K562 (cell line): ENCODE measurements around the gene FMC1. TPM values are rescaled to one million over a fixed set of nuclear protein-coding genes. Genes with fewer than 3 reads are reported as not detected.
A peak's percentile ranks its signal among the peaks of the same experiment; 100 is the strongest.

Source experiments
- ATAC-seq: fragments of 200-7000 bp; cut with Tn5 transposase; 3 replicates; pipeline ENCODE4 v1.9.1; 2020; ENCODE audit warnings: moderate library complexity
- BruUV-seq: library from RNA; stranded (reverse); fragments of 400-500 nt; replicated peaks from 2 replicates; lab custom pipeline; 2021; lab: Mats Ljungman, UMichigan
- CTCF ChIA-PET: fragments of 300-600 bp; formaldehyde crosslinking; extraction: SDS; loops from one replicate; lab custom pipeline; 2021; ENCODE audit warnings: low intra/inter-chr PET ratio; lab: Yijun Ruan, JAX
- POLR2A ChIA-PET: fragments of 300-600, 350-650 bp; sonication (Branson Sonifier 250); formaldehyde crosslinking; extraction: SDS; loops from one replicate; lab custom pipeline; 2021; ENCODE audit warnings: antibody characterized with exemption, inconsistent platforms; lab: Yijun Ruan, JAX
- DNase-seq, 4 experiments: peaks; one replicate each; pipeline versions ENCODE4 v3.0.0 to v3.0.0-alpha.2; 2011 to 2018; ENCODE audit warnings: low spot score in 3 of 4, mixed read lengths in 3 of 4; ENCODE audit errors: extremely low read depth in 1 of 4
- FAIRE-seq: peaks from 2 replicates; lab custom pipeline; 2011; peaks lifted over from hg19 to GRCh38; lab: Jason Lieb, UNC
- H2AFZ ChIP-seq: 2 replicates; pipeline ENCODE4 v1.6.0; 2011; ENCODE audit warnings: low read depth, low read length, control low read depth, inconsistent platforms
- H3K27ac ChIP-seq: fragments of 200-600 bp; 3 replicates; pipeline ENCODE4 v1.8.0; 2011; ENCODE audit warnings: low read depth, mild to moderate bottlenecking, control low read depth, inconsistent platforms, low read length, moderate library complexity, mixed read lengths; ENCODE audit errors: extremely low read depth
- H3K27me3 ChIP-seq, 2 experiments: fragments of 300-600 bp in 1 of 2; 2 replicates in 1 of 2; 3 replicates in 1 of 2; pipeline versions ENCODE4 v1.6.0 to v1.8.0; 2011; ENCODE audit warnings: inconsistent platforms in 2 of 2, low read length in 2 of 2, mild to moderate bottlenecking in 1 of 2, mixed read lengths in 1 of 2, moderate library complexity in 1 of 2; ENCODE audit not compliant: control insufficient read depth in 2 of 2, insufficient read depth in 2 of 2
- H3K36me3 ChIP-seq: fragments of 300-600 bp; 3 replicates; pipeline ENCODE4 v1.8.0; 2011; ENCODE audit warnings: mild to moderate bottlenecking, low read length, inconsistent platforms; ENCODE audit not compliant: control insufficient read depth, insufficient read depth
- H3K4me1 ChIP-seq, 2 experiments: fragments of 200-600 bp in 1 of 2; replicated peaks in 1 of 2; 2 replicates in 1 of 2; 3 replicates in 1 of 2; pipeline versions ENCODE4 v1.5.1 to v1.8.0; 2011; ENCODE audit warnings: inconsistent platforms in 2 of 2, low read length in 2 of 2, mild to moderate bottlenecking in 1 of 2, mixed read lengths in 1 of 2, moderate library complexity in 1 of 2; ENCODE audit not compliant: control insufficient read depth in 2 of 2, insufficient read depth in 2 of 2
- H3K4me2 ChIP-seq: 2 replicates; pipeline ENCODE4 v1.6.1; 2011; ENCODE audit warnings: low read length, control low read depth, inconsistent platforms, mixed read lengths; ENCODE audit not compliant: insufficient read depth
- H3K4me3 ChIP-seq: fragments of 200-600 bp; sonication (generic), shearing (Covaris generic); 2 replicates; pipeline ENCODE4 v1.5.1; 2016; ENCODE audit warnings: control low read depth, inconsistent platforms
- H3K79me2 ChIP-seq: fragments of 200-600 bp; 3 replicates; pipeline ENCODE4 v1.8.0; 2011; ENCODE audit warnings: low read length, inconsistent platforms; ENCODE audit not compliant: control insufficient read depth, insufficient read depth
- H3K9ac ChIP-seq, 2 experiments: 2 replicates each; pipeline versions ENCODE4 v1.6.0 to v1.6.1; 2011; ENCODE audit warnings: low read depth in 2 of 2, low read length in 2 of 2, control low read depth in 1 of 2, inconsistent platforms in 1 of 2, mild to moderate bottlenecking in 1 of 2, mixed read lengths in 1 of 2; ENCODE audit not compliant: insufficient read depth in 1 of 2
- H3K9me1 ChIP-seq: one replicate; pipeline ENCODE4 v1.6.0; 2011; ENCODE audit warnings: inconsistent platforms, mild to moderate bottlenecking, low read length, moderate library complexity; ENCODE audit not compliant: control insufficient read depth, insufficient read depth
- H3K9me3 ChIP-seq: replicated peaks from 2 replicates; pipeline ENCODE4 v1.5.1; 2011; ENCODE audit warnings: low read depth, low read length, inconsistent platforms; ENCODE audit not compliant: control insufficient read depth, insufficient read depth
- H4K20me1 ChIP-seq: replicated peaks from 2 replicates; pipeline ENCODE4 v1.6.1; 2011; ENCODE audit warnings: low read length, inconsistent platforms, mixed read lengths; ENCODE audit not compliant: control insufficient read depth, insufficient read depth
- BDP1 ChIP-seq: IDR thresholded peaks from 3 replicates; pipeline ENCODE4 v1.6.1; 2011; ENCODE audit not compliant: insufficient read length, insufficient read depth
- CBX3 ChIP-seq, 2 experiments: IDR thresholded peaks; 1 replicate in 1 of 2; 2 replicates in 1 of 2; pipeline ENCODE4 v1.6.1; 2012; ENCODE audit warnings: inconsistent platforms in 2 of 2, low read length in 2 of 2, borderline replicate concordance in 1 of 2, control low read depth in 1 of 2
- FOSL1 ChIP-seq: fragments of 200-800 bp; sonication (Bioruptor generic); conservative IDR thresholded peaks from 2 replicates; pipeline ENCODE4 v1.6.1; 2016; ENCODE audit warnings: missing genetic modification characterization, missing compliant biosample characterization
- MAFF ChIP-seq: IDR thresholded peaks from 2 replicates; pipeline ENCODE4 v1.6.1; 2012; ENCODE audit warnings: low read length, improper control_type of control experiment
- MGA ChIP-seq: fragments of 450-650 bp; IDR thresholded peaks from 2 replicates; pipeline ENCODE4 v1.6.1; 2016; ENCODE audit warnings: mild to moderate bottlenecking, moderate library complexity
- OTX1 ChIP-seq: fragments of 450-650 bp; formaldehyde crosslinking; IDR thresholded peaks from 2 replicates; pipeline ENCODE4 v1.4.0; 2022; ENCODE audit warnings: mild to moderate bottlenecking
- PHF8 ChIP-seq: fragments of 200-600 bp; sonication (generic); IDR thresholded peaks from 2 replicates; pipeline ENCODE4 v1.6.1; 2012; ENCODE audit warnings: mixed run types, mild to moderate bottlenecking, inconsistent platforms, low read length, moderate library complexity, borderline replicate concordance
- TRIM24 ChIP-seq, 2 experiments: fragments of 450-650 bp; IDR thresholded peaks; 2 replicates each; pipeline ENCODE4 v1.6.1; 2016
- ZNF175 ChIP-seq: fragments of 200-800 bp; sonication (Bioruptor generic); IDR thresholded peaks from 2 replicates; pipeline ENCODE4 v1.6.1; 2016; ENCODE audit warnings: low read depth, mild to moderate bottlenecking, missing genetic modification characterization, missing compliant biosample characterization
- ZNF24 ChIP-seq: fragments of 450-650 bp; IDR thresholded peaks from 2 replicates; pipeline ENCODE4 v1.6.1; 2016
- WGBS: fragments of 100-300 bp; shearing (Covaris generic); methylation state at CpG from one replicate; pipeline ENCODE4 v1.1.6; 2016; ENCODE audit warnings: low coverage, mixed read lengths; ENCODE audit not compliant: insufficient coverage; ENCODE audit errors: missing lambda C conversion rate; 5-methylcytosine and 5-hydroxymethylcytosine counted together
- in situ Hi-C: fragments of 300-500 bp; cut with MboI; formaldehyde crosslinking; loops from 4 replicates; pipeline ENCODE4 v1.15.0; 2018; ENCODE audit warnings: inconsistent platforms, mixed read lengths
- intact Hi-C: fragments of 100-400 bp; cut with micrococcal nuclease; formaldehyde crosslinking; loops from 2 replicates; pipeline ENCODE4 v1.14.2; 2022
- polyA plus RNA-seq, 8 experiments: library from polyadenylated mRNA; depleted of rRNA in 4 of 8; stranded (reverse) in 5 of 8; unstranded in 3 of 8; fragments of >200 nt; fragmentation: Nextera tagmentation in 2 of 8; fragmentation: Illumina TruSeq in 1 of 8; extraction: Ambion mirVana in 2 of 8; extraction: Trizol in 1 of 8; gene quantifications; 2 replicates each; pipeline versions ENCODE4 v1.2.1 to v1.2.3, GENCODE V29; 2011 to 2014; ENCODE audit warnings: inconsistent platforms in 1 of 8, missing spikeins in 1 of 8
- total RNA-seq, 7 experiments: library from RNA; depleted of rRNA in 6 of 7; stranded (reverse); fragments of >200 nt in 6 of 7; fragmentation: Illumina TruSeq in 2 of 7; extraction: Trizol in 2 of 7; gene quantifications; 2 replicates each; pipeline versions ENCODE4 v1.2.1 to v1.2.3, GENCODE V29; 2011 to 2021; ENCODE audit warnings: low replicate concordance in 1 of 7

FMC1 gene
- total and polyA plus RNA-seq, 9 of the 15 experiments (the other 6 are each of a cell fraction or from before 2014, with no cell fraction given): 14.0 to 116 (median 29.0) TPM

GRCh38 chr7:139329119-139329518 is 12.0 kb upstream of the FMC1 start:
- CTCF ChIA-PET: interaction anchor here (0.6 kb wide), 1 partner anchor 35 kb away, joined by 3 read pairs; no protein-coding TSS in a partner anchor
- no peaks in the 10 kb centered on the region for H4K20me1 ChIP-seq
- peaks cover 0 to 5% of the 10 kb centered on the region in 2 experiments; a peak in 3 of 5 replicates for H3K4me1 ChIP-seq
- H3K36me3 ChIP-seq: no peaks in the 10 kb centered on the region
- H3K9me3 ChIP-seq: no peaks in the 10 kb centered on the region
- H3K4me3 ChIP-seq: no peak overlapping the region
- POLR2A ChIA-PET: interaction anchor here (1.1 to 2.1 kb wide), 3 partner anchors 9 to 210 kb away, joined by 4 to 11 read pairs (median 5); no protein-coding TSS in a partner anchor
- H3K9me1 ChIP-seq: no peaks in the 10 kb centered on the region
- no peak overlapping the region for H3K27ac ChIP-seq
- BruUV-seq: no TSS peak
- no peak overlapping the region for H3K4me2 ChIP-seq
- no peak overlapping the region for H3K9ac ChIP-seq
- no peaks in the 10 kb centered on the region; a peak in 1 of 5 replicates for H3K27me3 ChIP-seq
- no peak for FAIRE-seq
- intact Hi-C loops (no loop called here), in situ Hi-C loops (no loop called here)
- DNase-seq: peak in 1 of 4 experiments; percentile 20
- 10% methylated on average over 2 of the region's 2 CpGs for WGBS
- H3K79me2 ChIP-seq: no peaks in the 10 kb centered on the region
- peak; percentile 35 for ATAC-seq
- H2AFZ ChIP-seq: no peak overlapping the region
- TF ChIP-seq ZNF175 (CRISPR knock-in tag) (peak; percentile 25; the same call in 1 of the 2 replicates), MGA (no peak), OTX1 (no peak), ZNF24 (no peak), FOSL1 (tag) (0 out of 2 replicates have a peak, but pooled peaks have one; percentile 3), MAFF (peak; percentile 98), PHF8 (peak; percentile 7; the same call in 1 of the 2 replicates), CBX3 (IDR thresholded peaks at IDR 0.05; ENCODE audit: borderline replicate concordance in 1 of 2, low read length in 2 of 2) (no peak), BDP1 (no peak), TRIM24 (IDR thresholded peaks at IDR 0.05) (no peak)
